Testis (tissue), 3 donors: ENCODE measurements around the gene SLC23A2. TPM values are rescaled to one million over a fixed set of nuclear protein-coding genes. Genes with fewer than 3 reads are reported as not detected.

Experiments
- DNase-seq: peaks from one replicate; pipeline ENCODE4 v3.0.0-alpha.2; 2019
- H3K27ac ChIP-seq, 2 donors: fragments of 200-600 bp; sonication (generic); one replicate each; pipeline ENCODE4 v1.5.1; 2019
- H3K27me3 ChIP-seq: fragments of 200-600 bp; sonication (generic); one replicate; pipeline ENCODE4 v1.5.1; 2019
- H3K36me3 ChIP-seq: fragments of 200-600 bp; sonication (generic); one replicate; pipeline ENCODE4 v1.5.1; 2017; ENCODE audit warnings: low read depth; ENCODE audit errors: missing control alignments
- H3K4me1 ChIP-seq: fragments of 200-600 bp; sonication (generic); one replicate; pipeline ENCODE4 v1.5.1; 2019
- H3K4me3 ChIP-seq, 2 donors: fragments of 200-600 bp; sonication (generic); one replicate each; pipeline ENCODE4 v1.5.1; 2017 to 2019
- H3K9me3 ChIP-seq: fragments of 200-600 bp; sonication (generic); one replicate; pipeline ENCODE4 v1.5.1; 2017
- CTCF ChIP-seq, 3 experiments: fragments of 450-650 bp in 2 of 3; fragments of 200-600 bp in 1 of 3; sonication (generic) in 1 of 3; IDR thresholded peaks; one replicate each; pipeline ENCODE4 v1.5.1; 2016 to 2019; ENCODE audit warnings: antibody characterized with exemption in 3 of 3, mild to moderate bottlenecking in 2 of 3, moderate library complexity in 1 of 3
- POLR2A ChIP-seq: fragments of 450-650 bp; IDR thresholded peaks from one replicate; pipeline ENCODE4 v1.6.1; 2017; ENCODE audit warnings: antibody characterized with exemption, mild to moderate bottlenecking, moderate library complexity
- WGBS, 2 donors: methylation state at CpG; one replicate each; pipeline ENCODE4 v1.1.5; 2018; 5-methylcytosine and 5-hydroxymethylcytosine counted together
- intact Hi-C: fragments of 100-400 bp; cut with DNase I; formaldehyde crosslinking; loops from one replicate; pipeline ENCODE4 v1.15.1; 2023; ENCODE audit warnings: low total_unique reads
- polyA plus RNA-seq: library from polyadenylated mRNA; stranded (reverse); fragments of 350-450 nt; fragmentation: Illumina TruSeq; extraction: RNeasy Lipid Tissue Mini Kit (QIAGEN cat#74804); gene quantifications from one replicate; pipeline ENCODE4 v1.2.3, GENCODE V29; 2014; ENCODE audit warnings: low read depth, low replicate concordance; ENCODE audit not compliant: insufficient read depth
- total RNA-seq, 2 donors: library from RNA; depleted of rRNA; stranded (reverse); fragments of >200 nt; gene quantifications; one replicate each; pipeline ENCODE4 v1.2.3, GENCODE V29; 2016

Gene SLC23A2
- total and polyA plus RNA-seq, 3 donors from 2014 or later = 23.6 to 49.3 (median 40.7) TPM

DNA sequence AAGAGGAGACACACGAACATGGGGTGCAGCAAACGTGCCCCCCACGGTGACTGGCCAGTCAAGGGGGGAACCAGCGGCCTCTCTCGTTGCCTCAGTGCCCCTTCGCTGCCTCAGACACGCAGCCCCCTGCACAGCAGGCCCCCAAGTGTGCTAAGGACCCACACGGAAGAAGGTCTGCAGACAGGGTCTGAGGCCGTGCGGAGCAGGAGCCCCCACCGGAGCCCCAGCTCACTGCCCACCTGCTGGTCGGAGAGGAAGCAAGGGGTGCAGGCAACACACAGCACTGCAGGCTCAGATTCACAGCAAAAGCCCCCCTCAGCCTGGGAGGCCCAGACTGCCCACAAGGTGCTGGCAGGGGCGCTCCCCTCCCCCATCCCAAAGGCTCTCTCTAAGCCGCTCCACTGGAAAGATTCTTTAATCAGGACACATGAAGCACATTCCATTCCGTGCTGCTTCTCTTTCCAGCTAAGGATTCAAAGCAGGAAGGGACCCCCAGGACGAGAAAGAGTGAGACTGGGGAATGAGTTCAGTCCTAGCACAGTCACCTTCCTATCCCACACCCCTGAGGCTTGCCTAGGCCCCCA is 105.1 kb downstream of the SLC23A2 start:
- intact Hi-C loops = no loop called here
- WGBS, 2 donors = 85 to 90% methylated on average over 16 of the region's 16 CpGs
- no peak overlapping the region for H3K27ac ChIP-seq
- H3K27me3 ChIP-seq = no peaks in the 10 kb centered on the region
- no peaks in the 10 kb centered on the region for H3K36me3 ChIP-seq
- peaks cover 19% of the 10 kb centered on the region for H3K4me1 ChIP-seq
- no peak overlapping the region for H3K4me3 ChIP-seq
- no peak for DNase-seq
- H3K9me3 ChIP-seq = no peaks in the 10 kb centered on the region
- TF ChIP-seq CTCF (IDR thresholded peaks at IDR 0.05) (no peak), POLR2A (no peak)

GRCh38 chr20:4894981-4895381 is 106.3 kb downstream of the SLC23A2 start:
- intact Hi-C loops = no loop called here
- Histone ChIP-seq H3K36me3 (no peaks in the 10 kb centered on the region), H3K27me3 (no peaks in the 10 kb centered on the region), H3K27ac (no peak overlapping the region), H3K4me1 (peaks cover 19% of the 10 kb centered on the region), H3K4me3 (no peak overlapping the region), H3K9me3 (no peaks in the 10 kb centered on the region)
- no peak for DNase-seq
- WGBS, 2 donors = 72 to 78% methylated on average over 8 of the region's 8 CpGs
- TF ChIP-seq CTCF (IDR thresholded peaks at IDR 0.05) (no peak), POLR2A (no peak)

GRCh38 chr20:4894409-4894808 is 106.9 kb downstream of the SLC23A2 start:
- Histone ChIP-seq H3K4me1 (peaks cover 19% of the 10 kb centered on the region), H3K36me3 (no peaks in the 10 kb centered on the region), H3K27ac (no peak overlapping the region), H3K27me3 (no peaks in the 10 kb centered on the region), H3K4me3 (no peak overlapping the region), H3K9me3 (no peaks in the 10 kb centered on the region)
- no peak for DNase-seq
- WGBS, 2 donors = 74 to 76% methylated on average over 3 of the region's 3 CpGs
- TF ChIP-seq CTCF (IDR thresholded peaks at IDR 0.05) (no peak), POLR2A (no peak)
- intact Hi-C loops = no loop called here

GRCh38 chr20:4893709-4894108 is 107.6 kb downstream of the SLC23A2 start:
- H3K4me3 ChIP-seq = no peak overlapping the region

More at GRCh38 chr20:4893709-4894108, 107.6 kb downstream of the SLC23A2 start:
- no peak for DNase-seq
- no peak for TF ChIP-seq CTCF (IDR thresholded peaks at IDR 0.05)
- TF ChIP-seq POLR2A = no peak
- H3K27ac ChIP-seq = no peak overlapping the region
- peaks cover 16% of the 10 kb centered on the region for H3K4me1 ChIP-seq
- H3K36me3 ChIP-seq = no peaks in the 10 kb centered on the region
- no peaks in the 10 kb centered on the region for H3K27me3 ChIP-seq
- 77 to 78% methylated on average over 7 of the region's 7 CpGs for WGBS, 2 donors
- no peaks in the 10 kb centered on the region for H3K9me3 ChIP-seq
- intact Hi-C loops = no loop called here
